Gastroesophageal sphincter (tissue), 3 donors: Measurements from ENCODE around the gene GPR42.

Experiments
- CTCF ChIP-seq, 4 experiments: fragments of 200-600 bp in 2 of 4; fragments of 450-650 bp in 2 of 4; sonication (generic) in 1 of 4; IDR thresholded peaks; one replicate each; pipeline ENCODE4 v1.5.1; 2017 to 2019; ENCODE audit warnings: antibody characterized with exemption in 4 of 4, mild to moderate bottlenecking in 2 of 4, moderate library complexity in 2 of 4
- EP300 ChIP-seq: sonication (generic); formaldehyde crosslinking; IDR thresholded peaks from one replicate; pipeline ENCODE4 v1.6.1; 2017; ENCODE audit warnings: antibody characterized with exemption, mild to moderate bottlenecking
- POLR2A ChIP-seq, 2 donors: fragments of 450-650 bp; IDR thresholded peaks; one replicate each; pipeline ENCODE4 v1.6.1; 2017; ENCODE audit warnings: antibody characterized with exemption in 2 of 2, mild to moderate bottlenecking in 2 of 2, moderate library complexity in 1 of 2
- POLR2AphosphoS5 ChIP-seq: sonication (generic); formaldehyde crosslinking; IDR thresholded peaks from one replicate; pipeline ENCODE4 v1.6.1; 2017; ENCODE audit warnings: antibody characterized with exemption

GRCh38 chr19:35399231-35399630 is 28.4 kb downstream of the GPR42 start:
- TF ChIP-seq CTCF (IDR thresholded peaks at IDR 0.05): no peak
- TF ChIP-seq POLR2A (IDR thresholded peaks at IDR 0.05): no peak
- TF ChIP-seq POLR2AphosphoS5: no peak
- TF ChIP-seq EP300: no peak
